ENCODE measurements around the gene APEX1.

Gene APEX1

GRCh38 chr14:20412876-20413743 lies 41.9 kb upstream of the APEX1 start, which contains the start of gene TEP1:
TSS of gene TEP1 (minus strand) at chr14:20413501. CDS start at chr14:20408439, 5,062 bp downstream.
- TF ChIP-seq SPI1 (IDR thresholded peaks at IDR 0.05; ENCODE audit: borderline replicate concordance, low read depth) = no peak
- no peak for TF ChIP-seq CTCF (IDR thresholded peaks at IDR 0.05; ENCODE audit: insufficient read depth, low read length)
- no peak for TF ChIP-seq GABPA (IDR thresholded peaks at IDR 0.05; ENCODE audit: low read depth)
- no peak for TF ChIP-seq REST (IDR thresholded peaks at IDR 0.05; ENCODE audit: insufficient replicate concordance, low read depth)
- TF ChIP-seq POLR2AphosphoS5 (IDR thresholded peaks at IDR 0.05; ENCODE audit: low read depth) = no peak
- peak within 1 kb of the TSS; percentile 64 for H3K27ac ChIP-seq (replicated peaks)
- H3K27me3 ChIP-seq (ENCODE audit: insufficient read depth, poor library complexity, severe bottlenecking) = no peaks in the 10 kb centered on the region
- peak within 1 kb of the TSS; percentile 91 for H3K4me3 ChIP-seq (replicated peaks; ENCODE audit: insufficient read depth, low read length)
- peak; percentile 47 to 78 for DNase-seq (ENCODE audit: low read depth in 1 of 2, low spot score in 1 of 2)

GRCh38 chr14:20413744-20414082 lies 41.3 kb upstream of the APEX1 start:
- no peaks in the 10 kb centered on the region for H3K27me3 ChIP-seq (ENCODE audit: insufficient read depth, poor library complexity, severe bottlenecking)
- TF ChIP-seq SPI1 (IDR thresholded peaks at IDR 0.05; ENCODE audit: borderline replicate concordance, low read depth) = no peak
- no peak for TF ChIP-seq CTCF (IDR thresholded peaks at IDR 0.05; ENCODE audit: insufficient read depth, low read length)
- peak overlapping the region; percentile 91 for H3K4me3 ChIP-seq (replicated peaks; ENCODE audit: insufficient read depth, low read length)
- H3K27ac ChIP-seq (replicated peaks) = peak overlapping the region; percentile 64
- peak in 1 of 2 experiments; percentile 27 for DNase-seq (ENCODE audit: low read depth in 1 of 2, low spot score in 1 of 2)

GRCh38 chr14:20415782-20416206 lies 39.2 kb upstream of the APEX1 start:
- peak; percentile 46 to 70 for DNase-seq (ENCODE audit: low read depth in 1 of 2, low spot score in 1 of 2)
- Histone ChIP-seq H3K27me3 (ENCODE audit: insufficient read depth, poor library complexity, severe bottlenecking) (no peaks in the 10 kb centered on the region), H3K4me3 (replicated peaks; ENCODE audit: insufficient read depth, low read length) (no peak overlapping the region), H3K27ac (replicated peaks) (peak overlapping the region; percentile 11; the same call in 1 of the 2 replicates)
- peak; percentile 42 for TF ChIP-seq CTCF (IDR thresholded peaks at IDR 0.05; ENCODE audit: insufficient read depth, low read length)
- no peak for TF ChIP-seq POLR2AphosphoS5 (IDR thresholded peaks at IDR 0.05; ENCODE audit: low read depth)

GRCh38 chr14:20416223-20416622 lies 38.8 kb upstream of the APEX1 start:
- H3K27ac ChIP-seq (replicated peaks) = peak overlapping the region; percentile 11; the same call in 1 of the 2 replicates
- TF ChIP-seq SPI1 (IDR thresholded peaks at IDR 0.05; ENCODE audit: borderline replicate concordance, low read depth) = no peak
- H3K27me3 ChIP-seq (ENCODE audit: insufficient read depth, poor library complexity, severe bottlenecking) = no peaks in the 10 kb centered on the region
- no peak overlapping the region for H3K4me3 ChIP-seq (replicated peaks; ENCODE audit: insufficient read depth, low read length)
- DNase-seq (ENCODE audit: low read depth in 1 of 2, low spot score in 1 of 2) = no peak

Data from HL-60 (cell line).